ENCODE data around the gene ENTR1. TPM values are rescaled to one million over a fixed set of nuclear protein-coding genes. Genes with fewer than 3 reads are reported as not detected.
A peak's percentile ranks its signal among the peaks of the same experiment; 100 is the strongest.
"Not testable (repeated sequence)": the region's sequence is repeated elsewhere in the genome, so short reads cannot be mapped to it uniquely, and the experiment has no call there.

ENTR1 gene
- polyA plus RNA-seq, 3 donors = 37.6 to 46.7 (median 40.7) TPM

- peak; percentile 16 to 52 (median 37) for DNase-seq (ENCODE audit: low read depth in 3 of 3, low spot score in 2 of 3)
Measured at GRCh38 chr9:136439481-136440408, 29.3 kb upstream of the ENTR1 start, which contains the start of gene INPP5E. TSS of gene INPP5E (minus strand) at chr9:136439845. CDS start at chr9:136439419, 426 bp downstream.

GRCh38 chr9:136438548-136439480 lies 28.4 kb upstream of the ENTR1 start:
- no peak for DNase-seq (ENCODE audit: low read depth in 3 of 3, low spot score in 2 of 3)

GRCh38 chr9:136437839-136438547 lies 27.6 kb upstream of the ENTR1 start:
- DNase-seq (ENCODE audit: low read depth in 3 of 3, low spot score in 2 of 3) = no peak

GRCh38 chr9:136437430-136437829 lies 27.0 kb upstream of the ENTR1 start:
- no peak for DNase-seq (ENCODE audit: low read depth in 3 of 3, low spot score in 2 of 3)

GRCh38 chr9:136436055-136436634 lies 25.7 kb upstream of the ENTR1 start:
- DNase-seq (ENCODE audit: low read depth in 3 of 3, low spot score in 2 of 3) = no peak

- no peak for DNase-seq (ENCODE audit: low read depth in 3 of 3, low spot score in 2 of 3)
Measured at GRCh38 chr9:136434580-136435169, 24.3 kb upstream of the ENTR1 start.

GRCh38 chr9:136433849-136434579 lies 23.6 kb upstream of the ENTR1 start:
- no peak for DNase-seq (ENCODE audit: low read depth in 3 of 3, low spot score in 2 of 3)

- no peak for DNase-seq (ENCODE audit: low read depth in 3 of 3, low spot score in 2 of 3)
Measured at GRCh38 chr9:136433043-136433715, 22.8 kb upstream of the ENTR1 start.

GRCh38 chr9:136432591-136432990 lies 22.2 kb upstream of the ENTR1 start:
- no peak for DNase-seq (ENCODE audit: low read depth in 3 of 3, low spot score in 2 of 3)

GRCh38 chr9:136431782-136432350 lies 21.5 kb upstream of the ENTR1 start:
- DNase-seq (ENCODE audit: low read depth in 3 of 3, low spot score in 2 of 3) = no peak

- DNase-seq (ENCODE audit: low read depth in 3 of 3, low spot score in 2 of 3) = no peak
Measured at GRCh38 chr9:136430588-136431234, 20.3 kb upstream of the ENTR1 start.

- DNase-seq (ENCODE audit: low read depth in 3 of 3, low spot score in 2 of 3) = no peak
Measured at GRCh38 chr9:136429683-136430491, 19.5 kb upstream of the ENTR1 start.

- DNase-seq (ENCODE audit: low read depth in 3 of 3, low spot score in 2 of 3) = no peak
Measured at GRCh38 chr9:136429075-136429628, 18.7 kb upstream of the ENTR1 start.

- DNase-seq (ENCODE audit: low read depth in 3 of 3, low spot score in 2 of 3) = no peak
Measured at GRCh38 chr9:136426787-136427186, 16.4 kb upstream of the ENTR1 start.

GRCh38 chr9:136425367-136425766 lies 15.0 kb upstream of the ENTR1 start:
- not testable (repeated sequence) for DNase-seq (ENCODE audit: low read depth in 3 of 3, low spot score in 2 of 3)

GRCh38 chr9:136424750-136425362 lies 14.4 kb upstream of the ENTR1 start:
- DNase-seq (ENCODE audit: low read depth in 3 of 3, low spot score in 2 of 3) = no peak

Data from right renal cortex interstitium (tissue), 3 donors.